CD4-positive, alpha-beta T cell treated with Interleukin-17A for 1 hour (primary cell): ENCODE data around the gene OR2F2.

ENCODE experiments used
- DNase-seq: peaks from one replicate; pipeline ENCODE4 v3.0.0-alpha.2; 2020

The OR2F2 gene, protein sequence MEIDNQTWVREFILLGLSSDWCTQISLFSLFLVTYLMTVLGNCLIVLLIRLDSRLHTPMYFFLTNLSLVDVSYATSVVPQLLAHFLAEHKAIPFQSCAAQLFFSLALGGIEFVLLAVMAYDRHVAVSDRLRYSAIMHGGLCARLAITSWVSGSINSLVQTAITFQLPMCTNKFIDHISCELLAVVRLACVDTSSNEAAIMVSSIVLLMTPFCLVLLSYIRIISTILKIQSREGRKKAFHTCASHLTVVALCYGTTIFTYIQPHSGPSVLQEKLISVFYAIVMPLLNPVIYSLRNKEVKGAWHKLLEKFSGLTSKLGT

GRCh38 chr7:143934526-143935325, at the start of gene OR2F2:
TSS of gene OR2F2 (plus strand) at chr7:143935233. CDS start at chr7:143935233, 0 bp downstream.
- DNase-seq = no peak

- DNase-seq = no peak
Observed at GRCh38 chr7:143885951-143886350, 49.1 kb upstream of the OR2F2 start.

GRCh38 chr7:143886826-143887477, 48.1 kb upstream of the OR2F2 start:
- DNase-seq = no peak

GRCh38 chr7:143889068-143889467, 46.0 kb upstream of the OR2F2 start:
- DNase-seq = no peak

GRCh38 chr7:143890558-143890957, 44.5 kb upstream of the OR2F2 start:
- DNase-seq = no peak

DNA sequence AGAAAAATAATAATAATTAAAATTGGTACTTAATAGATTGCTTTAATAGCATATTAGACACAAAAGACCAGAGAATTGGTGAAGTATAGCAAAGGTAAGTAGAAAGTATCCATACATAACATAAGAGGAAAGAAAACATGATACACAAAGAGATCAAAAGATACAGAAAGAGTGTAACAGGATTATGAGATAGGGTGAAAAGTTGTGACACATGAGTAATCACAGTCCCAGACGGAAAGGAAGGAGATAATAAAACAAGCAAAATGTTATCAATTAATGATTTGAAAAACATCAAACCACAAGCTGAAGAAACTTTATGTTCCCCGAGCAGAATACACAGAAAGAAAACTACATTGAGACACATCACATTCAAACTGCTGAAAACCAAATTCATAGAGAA, 43.6 kb upstream of the OR2F2 start:
- no peak for DNase-seq

DNA sequence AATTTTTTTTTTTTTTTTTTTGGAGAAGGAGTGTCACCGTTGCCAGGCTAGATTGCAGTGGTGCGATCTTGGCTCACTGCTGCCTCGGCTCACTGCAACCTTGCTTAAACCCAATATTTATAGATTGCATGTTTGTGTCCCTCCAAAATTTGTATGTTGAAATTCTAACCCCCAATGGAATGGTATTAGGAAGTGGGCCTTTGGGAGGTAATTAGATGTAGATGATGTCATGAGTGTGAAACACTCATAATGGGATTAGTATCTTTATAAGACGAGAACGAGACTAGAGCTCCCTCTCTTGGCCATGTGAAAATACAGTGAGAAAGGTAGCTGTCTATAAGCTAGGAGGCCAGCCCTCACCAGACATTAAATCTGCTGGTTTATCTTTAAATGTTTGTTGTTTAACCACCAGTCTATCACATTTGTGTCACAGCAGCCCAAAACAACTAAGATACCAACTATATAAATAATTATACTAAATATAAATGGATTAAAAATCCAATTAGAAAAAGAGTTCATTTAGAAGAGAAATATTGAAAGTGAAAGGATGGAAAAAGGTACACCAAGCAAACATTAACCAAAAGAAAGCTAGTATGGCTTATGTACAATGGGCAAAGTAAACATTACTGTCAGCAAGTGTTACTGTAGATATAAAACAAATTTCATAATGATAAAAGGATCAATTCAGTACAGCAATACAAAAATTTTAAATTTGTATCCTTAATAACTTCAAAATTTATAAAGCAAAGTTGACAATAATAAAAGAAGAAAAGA, 42.3 kb upstream of the OR2F2 start:
- DNase-seq = peak; percentile 61

- no peak for DNase-seq
Observed at GRCh38 chr7:143896667-143897066, 38.4 kb upstream of the OR2F2 start.

GRCh38 chr7:143898810-143899209, 36.2 kb upstream of the OR2F2 start:
- no peak for DNase-seq

DNA sequence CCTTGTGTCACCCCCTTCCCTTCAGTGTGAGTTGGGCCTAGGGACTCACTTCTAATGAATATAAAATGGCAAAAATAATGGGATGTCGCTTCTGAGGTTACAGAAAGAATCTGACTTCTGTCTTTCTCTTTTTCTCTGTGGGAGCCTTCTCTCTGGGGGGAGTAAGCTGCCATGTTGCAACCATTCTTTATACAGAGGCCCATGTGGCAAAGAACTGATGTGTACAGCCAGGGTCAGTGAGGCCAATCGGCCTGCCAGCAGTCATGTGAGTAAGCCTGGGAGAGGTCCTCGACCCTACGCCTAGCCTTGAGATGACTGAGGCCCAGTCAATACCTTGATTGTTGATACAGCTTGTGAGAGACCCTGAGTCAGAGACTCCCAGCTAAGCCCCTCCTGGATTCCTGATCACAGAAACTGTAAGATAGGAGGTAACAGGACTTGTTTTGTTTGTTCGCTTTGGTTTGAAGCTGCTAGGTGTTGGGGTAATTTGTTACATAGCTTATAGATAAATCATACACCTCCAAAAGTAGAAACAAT, 34.7 kb upstream of the OR2F2 start:
- no peak for DNase-seq

DNA sequence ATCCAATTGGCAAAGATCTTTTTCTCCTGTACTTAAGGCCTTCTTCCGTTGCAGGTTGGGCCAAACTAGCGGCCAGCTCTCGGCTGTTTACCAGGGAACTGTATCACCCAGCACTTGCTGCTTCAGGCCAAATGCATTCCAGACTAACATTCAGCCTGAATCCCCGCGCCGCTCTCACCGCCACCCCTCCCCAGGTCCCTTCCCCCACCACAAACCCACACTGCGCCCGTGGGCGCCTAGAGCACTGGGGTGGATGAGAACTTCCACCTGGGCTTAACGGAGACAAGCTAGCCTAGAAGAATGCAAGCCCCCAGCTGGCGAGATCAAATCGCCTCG, 33.7 kb upstream of the OR2F2 start:
- DNase-seq = no peak

DNA sequence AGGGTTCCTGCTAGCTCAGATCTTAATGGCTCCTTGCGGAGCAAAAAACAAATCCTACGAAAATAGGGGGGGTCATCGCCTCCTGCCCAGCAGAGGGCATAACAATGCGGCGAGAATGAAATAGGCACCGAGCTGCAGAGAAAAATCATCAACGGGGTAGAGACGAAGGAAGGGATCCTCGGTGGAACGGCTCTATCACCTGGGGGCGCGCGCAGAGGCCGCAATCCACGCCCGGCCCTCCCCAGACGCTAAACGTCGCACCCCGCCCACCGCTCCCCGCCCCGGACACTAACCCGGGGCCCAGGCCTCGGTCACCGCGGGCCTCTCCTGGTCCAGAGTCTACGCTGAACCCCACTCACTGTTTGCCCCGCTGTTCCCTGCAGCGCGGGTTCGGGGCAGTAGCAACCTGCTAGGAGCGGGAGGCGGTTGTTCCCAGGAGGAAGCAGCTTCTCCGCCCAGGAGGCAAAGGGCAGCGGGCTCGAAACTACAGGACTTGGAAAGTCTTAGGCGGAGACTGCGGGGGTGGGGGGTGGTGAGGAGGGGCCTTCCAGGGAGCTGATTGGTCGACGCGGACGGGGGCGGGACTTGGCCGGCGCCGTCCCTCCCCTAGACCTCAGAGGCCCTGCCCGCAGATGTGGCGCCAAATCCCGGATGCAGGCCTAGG, 33.2 kb upstream of the OR2F2 start, which contains the start of gene TCAF1:
Gene TCAF1 (minus strand): TSS at position 509 of the 664 bp plus-strand sequence. CDS start 25,568 bp downstream, outside the sequence.
- DNase-seq = peak; percentile 90

- DNase-seq = peak; percentile 5
Observed at GRCh38 chr7:143902332-143902899, 32.6 kb upstream of the OR2F2 start.

- no peak for DNase-seq
Observed at GRCh38 chr7:143905509-143905908, 29.5 kb upstream of the OR2F2 start.

DNA sequence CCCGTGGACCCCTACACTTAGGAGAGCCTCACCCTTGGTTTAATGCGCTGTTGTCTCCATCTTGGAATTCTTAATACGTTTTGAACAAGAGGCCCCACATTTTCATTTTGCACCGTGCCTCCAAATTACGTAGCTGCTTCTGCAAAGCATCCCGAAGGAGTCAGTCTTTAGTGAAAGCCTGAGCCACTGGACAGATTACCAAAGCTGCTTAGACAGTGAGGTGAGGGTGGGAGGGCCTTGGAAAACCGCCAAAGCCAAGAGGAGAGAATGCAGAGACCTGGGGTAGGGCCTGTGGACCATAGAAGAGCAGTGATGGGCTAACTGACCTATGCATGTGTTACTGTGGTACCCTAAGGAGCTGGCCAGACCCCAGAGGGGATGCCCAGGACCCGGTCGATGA, 28.9 kb upstream of the OR2F2 start:
- DNase-seq = no peak

DNA sequence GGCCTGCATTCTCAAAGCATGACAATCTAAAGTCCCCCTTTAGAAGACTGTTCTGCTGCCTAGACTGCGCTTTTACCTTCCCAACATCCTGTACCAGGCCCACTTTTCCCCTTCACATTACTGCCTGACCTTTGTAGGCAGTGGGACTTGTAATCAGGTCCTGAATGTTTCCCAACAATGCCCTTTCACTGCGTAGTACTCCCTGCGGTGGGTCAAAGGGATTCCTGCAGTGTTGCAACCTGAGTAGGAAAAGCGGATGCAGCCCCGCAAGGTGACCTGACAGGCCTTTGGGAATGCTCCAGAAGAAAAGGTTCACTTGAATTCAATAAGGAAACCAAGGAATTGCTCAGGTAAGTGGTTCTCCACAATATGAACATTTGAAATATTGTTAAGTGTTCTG, 28.1 kb upstream of the OR2F2 start:
- DNase-seq = no peak

GRCh38 chr7:143908120-143908519, 26.9 kb upstream of the OR2F2 start:
- no peak for DNase-seq

DNA sequence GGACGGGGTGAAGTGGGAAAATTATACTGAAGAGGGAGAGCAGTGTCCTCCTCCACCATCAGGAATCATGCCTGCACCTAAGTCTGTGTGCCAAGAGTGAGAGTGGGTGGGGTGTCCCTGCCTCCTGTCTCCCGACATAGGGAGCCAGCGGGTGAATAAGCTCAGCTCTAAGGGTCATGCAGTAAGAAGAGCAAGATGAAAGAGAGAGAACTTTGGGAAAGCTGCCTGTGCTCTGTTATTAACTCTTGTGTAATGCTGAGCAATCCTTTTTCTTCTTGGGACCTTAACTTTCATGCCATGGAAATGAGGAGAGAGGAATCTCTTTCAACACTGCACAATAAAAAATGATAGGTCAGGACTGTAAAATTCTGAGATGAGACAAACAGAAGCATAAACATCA, 25.2 kb upstream of the OR2F2 start:
- no peak for DNase-seq

DNA sequence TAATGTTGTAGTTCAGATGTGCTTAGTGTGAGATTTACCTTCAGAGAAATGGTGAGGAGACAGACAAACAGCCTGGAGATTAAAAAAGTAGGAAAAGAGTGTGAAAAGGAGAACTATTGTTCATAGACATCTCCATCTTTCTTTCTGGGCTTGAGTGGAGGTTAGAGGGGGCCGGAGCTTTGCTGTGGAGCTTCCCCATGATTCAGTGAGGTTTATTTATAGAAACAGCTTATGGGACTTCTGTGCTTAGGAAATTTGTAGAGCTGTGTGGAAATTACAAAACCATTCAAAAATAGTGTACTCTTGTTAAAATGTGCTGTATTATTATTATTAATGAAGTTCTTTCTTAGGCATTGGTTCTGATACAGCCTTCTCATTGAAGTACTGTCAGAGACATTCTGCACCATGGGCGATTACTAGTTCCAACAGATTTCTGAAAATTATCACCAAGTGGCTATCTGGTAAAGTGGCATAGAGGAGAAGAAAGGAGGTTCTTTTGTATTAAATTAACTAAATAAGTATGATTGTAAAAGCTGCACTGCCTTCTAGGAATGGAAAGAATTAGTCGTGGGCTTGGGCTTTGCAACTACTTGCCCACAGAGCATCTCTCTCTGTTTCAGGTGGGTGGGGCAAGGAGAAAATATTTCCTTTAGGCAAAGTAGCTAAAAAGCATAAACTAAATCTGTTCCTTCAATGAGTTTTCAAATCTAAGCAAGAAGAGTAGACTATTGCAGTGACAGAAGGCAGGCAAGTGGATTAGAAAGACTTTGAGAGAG, 24.4 kb upstream of the OR2F2 start:
- no peak for DNase-seq

DNA sequence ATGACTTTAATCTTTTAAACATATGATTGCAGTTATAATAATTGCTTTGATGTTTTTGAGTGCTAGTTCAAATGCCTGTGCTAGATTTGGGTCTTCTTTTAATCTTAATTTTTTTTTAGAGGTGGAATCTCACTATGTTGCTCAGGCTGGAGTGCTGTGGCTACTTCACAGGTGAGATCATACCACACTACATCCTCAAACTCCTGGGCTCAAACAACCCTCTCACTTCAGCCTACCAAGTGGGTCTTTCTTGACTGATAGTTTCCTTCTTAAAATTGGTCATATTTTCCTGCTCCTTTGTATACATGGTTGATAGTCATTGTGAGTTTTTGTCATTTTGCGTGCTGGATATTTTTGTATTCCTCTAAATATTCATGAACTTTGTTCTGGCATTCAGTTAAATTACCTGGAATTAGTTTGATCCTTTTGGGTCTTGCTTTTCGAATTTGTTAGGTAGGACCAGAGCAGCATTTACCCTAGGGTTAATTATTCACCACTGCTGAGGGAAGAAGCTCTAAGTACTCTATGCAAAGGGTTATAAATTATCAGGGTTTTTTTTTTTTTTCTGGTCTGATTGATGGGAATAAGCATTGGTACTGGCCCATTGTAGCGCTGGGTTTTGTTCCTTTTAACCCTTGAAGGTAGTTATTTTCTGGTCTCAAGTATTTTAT, 21.0 kb upstream of the OR2F2 start:
- no peak for DNase-seq
